GOT3 (cell line): Measurements from ENCODE around the gene TRIO.

ENCODE experiments used
- DNase-seq: peaks from one replicate; lab custom pipeline; 2025; ENCODE audit warnings: mixed read lengths; lab: John Stamatoyannopoulos, UW

TRIO gene

GRCh38 chr5:14297697-14298096 lies 154.6 kb downstream of the TRIO start:
- DNase-seq: no peak

GRCh38 chr5:14298126-14298847 lies 155.1 kb downstream of the TRIO start:
- DNase-seq: no peak

- no peak for DNase-seq
Measured at GRCh38 chr5:14299666-14300065, 156.5 kb downstream of the TRIO start.

- DNase-seq: no peak
Measured at GRCh38 chr5:14301186-14301585, 158.0 kb downstream of the TRIO start.

- DNase-seq: no peak
Measured at GRCh38 chr5:14302330-14302729, 159.2 kb downstream of the TRIO start.

GRCh38 chr5:14305045-14305444 lies 161.9 kb downstream of the TRIO start:
- no peak for DNase-seq

GRCh38 chr5:14306329-14306815 lies 163.2 kb downstream of the TRIO start:
- no peak for DNase-seq

GRCh38 chr5:14308384-14309154 lies 165.4 kb downstream of the TRIO start:
- no peak for DNase-seq

GRCh38 chr5:14309199-14309598 lies 166.1 kb downstream of the TRIO start:
- no peak for DNase-seq

- no peak for DNase-seq
Measured at GRCh38 chr5:14309878-14310531, 166.9 kb downstream of the TRIO start.

- DNase-seq: no peak
Measured at GRCh38 chr5:14310901-14311300, 167.8 kb downstream of the TRIO start.

- no peak for DNase-seq
Measured at GRCh38 chr5:14313986-14314690, 171.0 kb downstream of the TRIO start.

GRCh38 chr5:14316471-14316870 lies 173.3 kb downstream of the TRIO start:
- DNase-seq: no peak

GRCh38 chr5:14319102-14319501 lies 176.0 kb downstream of the TRIO start:
- DNase-seq: no peak

GRCh38 chr5:14321936-14322335 lies 178.8 kb downstream of the TRIO start:
- no peak for DNase-seq

GRCh38 chr5:14322437-14323187 lies 179.5 kb downstream of the TRIO start:
- no peak for DNase-seq

- no peak for DNase-seq
Measured at GRCh38 chr5:14323466-14323865, 180.3 kb downstream of the TRIO start.

GRCh38 chr5:14325369-14325768 lies 182.2 kb downstream of the TRIO start:
- DNase-seq: no peak

GRCh38 chr5:14326035-14326903 lies 183.1 kb downstream of the TRIO start:
- no peak for DNase-seq

- no peak for DNase-seq
Measured at GRCh38 chr5:14327624-14328023, 184.5 kb downstream of the TRIO start.
